AG09309 (cell line): ENCODE data around the gene MORC4.

ENCODE experiments used
- DNase-seq: peaks from one replicate; pipeline ENCODE4 v3.0.0-alpha.2; 2010; ENCODE audit warnings: low read depth
- H3K4me3 ChIP-seq: 2 replicates; pipeline ENCODE4 v1.5.1; 2011; ENCODE audit warnings: mild to moderate bottlenecking, low read depth, low read length, moderate library complexity; ENCODE audit not compliant: control insufficient read depth
- CTCF ChIP-seq: IDR thresholded peaks from 2 replicates; pipeline ENCODE4 v1.5.1; 2011; ENCODE audit warnings: mild to moderate bottlenecking, low read depth, low read length, inconsistent platforms; ENCODE audit not compliant: insufficient read depth, control insufficient read depth; ENCODE audit errors: missing control alignments

Gene MORC4

GRCh38 chrX:106899841-106900240 lies 100.2 kb downstream of the MORC4 start:
- no peak for DNase-seq
- no peak for TF ChIP-seq CTCF
- no peak overlapping the region for H3K4me3 ChIP-seq

- no peak overlapping the region for H3K4me3 ChIP-seq
- no peak for TF ChIP-seq CTCF
These were observed 100.7 kb downstream of the MORC4 start for GRCh38 chrX:106899276-106899675.

GRCh38 chrX:106898462-106898861 lies 101.5 kb downstream of the MORC4 start:
- TF ChIP-seq CTCF: peak; percentile 29
- H3K4me3 ChIP-seq: no peak overlapping the region
- DNase-seq: no peak

More at GRCh38 chrX:106899276-106899675, 100.7 kb downstream of the MORC4 start:
- DNase-seq: no peak

GRCh38 chrX:106897259-106897658 lies 102.8 kb downstream of the MORC4 start:
- no peak overlapping the region for H3K4me3 ChIP-seq
- DNase-seq: no peak
- no peak for TF ChIP-seq CTCF

- TF ChIP-seq CTCF: no peak
- DNase-seq: peak; percentile 20
- H3K4me3 ChIP-seq: no peak overlapping the region
These were observed 105.0 kb downstream of the MORC4 start for GRCh38 chrX:106894978-106895452.

- TF ChIP-seq CTCF: peak; percentile 91
- peak; percentile 28 for DNase-seq
- H3K4me3 ChIP-seq: no peak overlapping the region
These were observed 105.6 kb downstream of the MORC4 start for GRCh38 chrX:106894392-106894909.
